Measurements from ENCODE around the gene CPM. TPM values are rescaled to one million over a fixed set of nuclear protein-coding genes. Genes with fewer than 3 reads are reported as not detected.
A peak's percentile ranks its signal among the peaks of the same experiment; 100 is the strongest.

The CPM gene
- polyA plus RNA-seq (2011; rRNA removed) (5.4 and 5.9 TPM in 2 replicates), polyA minus RNA-seq (2011; rRNA and poly(A)+ RNA removed) (1.1 and 3.6 TPM in 2 replicates)

GRCh38 chr12:68932961-68933893 is at the start of gene CPM:
Gene CPM (minus strand): TSS chr12:68933171. CDS start chr12:68932837, 334 bp downstream.
- DNase-seq (ENCODE audit: low read depth, low spot score): no peak
- CTCF ChIA-PET: no interaction called here
- POLR2A ChIA-PET: no interaction called here
- Histone ChIP-seq H3K27me3 (ENCODE audit: control insufficient read depth, insufficient read depth, low read length) (peaks cover 5% of the 10 kb centered on the region), H3K9me3 (ENCODE audit: control insufficient read depth, insufficient read depth, low read length) (no peaks in the 10 kb centered on the region; the same call in 1 of the 2 replicates), H3K27ac (ENCODE audit: low read depth, low read length) (no peak within 1 kb of the TSS), H3K4me3 (ENCODE audit: low read depth, low read length) (peak within 1 kb of the TSS; percentile 62)
- no peak for TF ChIP-seq CTCF (IDR thresholded peaks at IDR 0.05; ENCODE audit: low read depth, low read length)

- H3K9me3 ChIP-seq (ENCODE audit: control insufficient read depth, insufficient read depth, low read length): peaks cover 5% of the 10 kb centered on the region; the same call in 1 of the 2 replicates
- CTCF ChIA-PET: interaction anchor here (1.0 to 1.6 kb wide), 2 partner anchors 14 to 88 kb away, joined by 3 to 4 read pairs; no protein-coding TSS in a partner anchor
- DNase-seq (ENCODE audit: low read depth, low spot score): no peak
- H3K4me3 ChIP-seq (ENCODE audit: low read depth, low read length): no peak overlapping the region
- POLR2A ChIA-PET: no interaction called here
- no peak overlapping the region for H3K27ac ChIP-seq (ENCODE audit: low read depth, low read length)
- H3K27me3 ChIP-seq (ENCODE audit: control insufficient read depth, insufficient read depth, low read length): peaks cover 3% of the 10 kb centered on the region
- TF ChIP-seq CTCF (IDR thresholded peaks at IDR 0.05; ENCODE audit: low read depth, low read length): no peak
Observed at GRCh38 chr12:68981516-68981915, 48.5 kb upstream of the CPM start.

- no peak overlapping the region for H3K4me3 ChIP-seq (ENCODE audit: low read depth, low read length)
- peaks cover 3% of the 10 kb centered on the region for H3K27me3 ChIP-seq (ENCODE audit: control insufficient read depth, insufficient read depth, low read length)
- H3K27ac ChIP-seq (ENCODE audit: low read depth, low read length): no peak overlapping the region
- H3K9me3 ChIP-seq (ENCODE audit: control insufficient read depth, insufficient read depth, low read length): peaks cover 5% of the 10 kb centered on the region; the same call in 1 of the 2 replicates
- DNase-seq (ENCODE audit: low read depth, low spot score): no peak
- no peak for TF ChIP-seq CTCF (IDR thresholded peaks at IDR 0.05; ENCODE audit: low read depth, low read length)
- ChIA-PET CTCF (interaction anchor here (0.8 to 1.6 kb wide), 2 partner anchors 10 to 89 kb away, joined by 3 to 4 read pairs; no protein-coding TSS in a partner anchor), POLR2A (no interaction called here)
Observed at GRCh38 chr12:68980476-68981212, 47.7 kb upstream of the CPM start.

- no peak for DNase-seq (ENCODE audit: low read depth, low spot score)
- no peak for TF ChIP-seq CTCF (IDR thresholded peaks at IDR 0.05; ENCODE audit: low read depth, low read length)
- ChIA-PET POLR2A (no interaction called here), CTCF (no interaction called here)
- Histone ChIP-seq H3K4me3 (ENCODE audit: low read depth, low read length) (no peak overlapping the region), H3K9me3 (ENCODE audit: control insufficient read depth, insufficient read depth, low read length) (peaks cover 5% of the 10 kb centered on the region; the same call in 1 of the 2 replicates), H3K27me3 (ENCODE audit: control insufficient read depth, insufficient read depth, low read length) (peaks cover 3% of the 10 kb centered on the region), H3K27ac (ENCODE audit: low read depth, low read length) (no peak overlapping the region)
Observed at GRCh38 chr12:68978678-68979077, 45.7 kb upstream of the CPM start.
